Measurements from ENCODE around the gene MSMO1. TPM values are rescaled to one million over a fixed set of nuclear protein-coding genes. Genes with fewer than 3 reads are reported as not detected.
"Not testable (repeated sequence)": the region's sequence is repeated elsewhere in the genome, so short reads cannot be mapped to it uniquely, and the experiment has no call there.

MSMO1 gene
- total RNA-seq, 3 donors from 2014 or later, result 11.8 to 35.3 (median 24.6) TPM

GRCh38 chr4:165336743-165337142 lies 9.3 kb downstream of the MSMO1 start:
- DNase-seq (ENCODE audit: low spot score in 2 of 2), result no peak
- H3K4me3 ChIP-seq, result no peak overlapping the region
- TF ChIP-seq CTCF (IDR thresholded peaks at IDR 0.05), result no peak
- TF ChIP-seq POLR2AphosphoS5 (IDR thresholded peaks at IDR 0.05), result no peak
- TF ChIP-seq POLR2A (IDR thresholded peaks at IDR 0.05), result no peak
- no peak overlapping the region for H3K27ac ChIP-seq
- H3K27me3 ChIP-seq, result no peaks in the 10 kb centered on the region
- no peaks in the 10 kb centered on the region for H3K4me1 ChIP-seq
- intact Hi-C loops (cut with DNase I; ENCODE audit: low total_unique reads), result no loop called here
- H3K36me3 ChIP-seq, result peaks cover 3% of the 10 kb centered on the region
- no peaks in the 10 kb centered on the region for H3K9me3 ChIP-seq

- H3K9me3 ChIP-seq; DNase-seq (ENCODE audit: low spot score in 2 of 2); H3K27me3 ChIP-seq; H3K4me1 ChIP-seq; H3K36me3 ChIP-seq; H3K4me3 ChIP-seq; H3K27ac ChIP-seq; intact Hi-C loops (cut with DNase I; ENCODE audit: low total_unique reads): not testable (repeated sequence)
These were observed 14.9 kb downstream of the MSMO1 start for GRCh38 chr4:165342340-165342739.

- H3K4me3 ChIP-seq, result no peak overlapping the region
- H3K27ac ChIP-seq, result no peak overlapping the region
- peaks cover 2% of the 10 kb centered on the region for H3K36me3 ChIP-seq
- TF ChIP-seq POLR2A (IDR thresholded peaks at IDR 0.05), result no peak
- TF ChIP-seq POLR2AphosphoS5 (IDR thresholded peaks at IDR 0.05), result no peak
- peak in 2 of 3 donors; percentile 15 to 24 for TF ChIP-seq CTCF (IDR thresholded peaks at IDR 0.05)
- H3K27me3 ChIP-seq, result no peaks in the 10 kb centered on the region
- no peaks in the 10 kb centered on the region for H3K9me3 ChIP-seq
- intact Hi-C loops (cut with DNase I; ENCODE audit: low total_unique reads), result no loop called here
- H3K4me1 ChIP-seq, result no peaks in the 10 kb centered on the region
- DNase-seq (ENCODE audit: low spot score in 2 of 2), result no peak
These were observed 16.1 kb downstream of the MSMO1 start for GRCh38 chr4:165343353-165344191.

GRCh38 chr4:165345666-165346417 lies 18.4 kb downstream of the MSMO1 start:
- Histone ChIP-seq H3K36me3 (no peaks in the 10 kb centered on the region), H3K9me3 (no peaks in the 10 kb centered on the region), H3K27me3 (no peaks in the 10 kb centered on the region), H3K4me3 (peak overlapping the region in 1 of 3 donors; percentile 13), H3K27ac (no peak overlapping the region), H3K4me1 (no peaks in the 10 kb centered on the region)
- intact Hi-C loops (cut with DNase I; ENCODE audit: low total_unique reads), result no loop called here
- TF ChIP-seq POLR2A (IDR thresholded peaks at IDR 0.05) (no peak), CTCF (IDR thresholded peaks at IDR 0.05) (no peak), POLR2AphosphoS5 (IDR thresholded peaks at IDR 0.05) (no peak)
- DNase-seq (ENCODE audit: low spot score in 2 of 2), result no peak

GRCh38 chr4:165347647-165348569 lies 20.4 kb downstream of the MSMO1 start:
- H3K4me3 ChIP-seq, result no peak overlapping the region
- TF ChIP-seq POLR2AphosphoS5 (IDR thresholded peaks at IDR 0.05) (no peak), CTCF (IDR thresholded peaks at IDR 0.05) (no peak), POLR2A (IDR thresholded peaks at IDR 0.05) (no peak)
- H3K4me1 ChIP-seq, result no peaks in the 10 kb centered on the region
- no peaks in the 10 kb centered on the region for H3K27me3 ChIP-seq
- no peak overlapping the region for H3K27ac ChIP-seq
- no peaks in the 10 kb centered on the region for H3K9me3 ChIP-seq
- DNase-seq (ENCODE audit: low spot score in 2 of 2), result no peak
- no peaks in the 10 kb centered on the region for H3K36me3 ChIP-seq
- intact Hi-C loops (cut with DNase I; ENCODE audit: low total_unique reads), result no loop called here
